HFFc6 (cell line): Measurements from ENCODE around the gene FOXP1. TPM values are rescaled to one million over a fixed set of nuclear protein-coding genes. Genes with fewer than 3 reads are reported as not detected.

Experiments
- DNase-seq: peaks from one replicate; pipeline ENCODE4 v3.0.0-alpha.2; 2018
- H3K27ac Mint-ChIP-seq: 2 replicates; pipeline ENCODE4 v1.8.0; 2020; ENCODE audit warnings: mild to moderate bottlenecking, mixed read lengths
- H3K27me3 Mint-ChIP-seq: 2 replicates; pipeline ENCODE4 v1.8.0; 2021; ENCODE audit warnings: mild to moderate bottlenecking, moderate library complexity, mixed read lengths; ENCODE audit not compliant: insufficient read depth
- H3K36me3 Mint-ChIP-seq: 2 replicates; pipeline ENCODE4 v1.8.0; 2021; ENCODE audit warnings: low read depth, mixed read lengths
- H3K4me1 Mint-ChIP-seq: 2 replicates; pipeline ENCODE4 v1.8.0; 2020; ENCODE audit warnings: low read depth, mixed read lengths
- H3K4me3 Mint-ChIP-seq: 2 replicates; pipeline ENCODE4 v1.8.0; 2020; ENCODE audit warnings: mild to moderate bottlenecking, moderate library complexity, mixed read lengths
- H3K9me3 Mint-ChIP-seq: 2 replicates; pipeline ENCODE4 v1.8.0; 2020; ENCODE audit warnings: mild to moderate bottlenecking, mixed read lengths
- CTCF ChIP-seq: fragments of 200-600 bp; sonication (generic); IDR thresholded peaks from 2 replicates; pipeline ENCODE4 v1.5.0; 2021; ENCODE audit warnings: antibody characterized with exemption, mild to moderate bottlenecking
- total RNA-seq, 6 experiments: library from RNA; stranded (reverse); fragmentation: NEBNext Ultra II Directional; extraction: Animal tissue kit (Norgen Biotek cat#: 25700); gene quantifications; 2 replicates in 1 of 6; 3 replicates in 5 of 6; pipeline ENCODE4 v1.2.3, GENCODE V29; 2021

The FOXP1 gene
- total RNA-seq, 6 experiments from 2014 or later: 32.2 to 59.3 (median 52.0) TPM

- no peaks in the 10 kb centered on the region for H3K9me3 Mint-ChIP-seq
- peaks cover 4% of the 10 kb centered on the region for H3K36me3 Mint-ChIP-seq
- TF ChIP-seq CTCF: no peak
- H3K27ac Mint-ChIP-seq: no peak overlapping the region
- peaks cover 35% of the 10 kb centered on the region for H3K4me1 Mint-ChIP-seq
- no peaks in the 10 kb centered on the region; the same call in 1 of the 2 replicates for H3K27me3 Mint-ChIP-seq
- no peak for DNase-seq
- H3K4me3 Mint-ChIP-seq: no peak overlapping the region
Measured at GRCh38 chr3:71241981-71242560, 341.5 kb downstream of the FOXP1 start.

GRCh38 chr3:71241246-71241901 lies 342.2 kb downstream of the FOXP1 start:
- peaks cover 28% of the 10 kb centered on the region for H3K4me1 Mint-ChIP-seq
- no peak overlapping the region for H3K4me3 Mint-ChIP-seq
- DNase-seq: no peak
- no peak overlapping the region for H3K27ac Mint-ChIP-seq
- H3K36me3 Mint-ChIP-seq: peaks cover 4% of the 10 kb centered on the region
- no peaks in the 10 kb centered on the region; the same call in 1 of the 2 replicates for H3K27me3 Mint-ChIP-seq
- no peaks in the 10 kb centered on the region for H3K9me3 Mint-ChIP-seq
- no peak for TF ChIP-seq CTCF

GRCh38 chr3:71240034-71240433 lies 343.5 kb downstream of the FOXP1 start:
- peaks cover 15% of the 10 kb centered on the region for H3K4me1 Mint-ChIP-seq
- no peak for DNase-seq
- H3K27ac Mint-ChIP-seq: no peak overlapping the region

GRCh38 chr3:71238355-71238757 lies 345.2 kb downstream of the FOXP1 start:
- no peak for DNase-seq
- no peaks in the 10 kb centered on the region for H3K4me1 Mint-ChIP-seq
- no peak overlapping the region for H3K4me3 Mint-ChIP-seq
- no peaks in the 10 kb centered on the region for H3K27me3 Mint-ChIP-seq
- no peak for TF ChIP-seq CTCF
- no peaks in the 10 kb centered on the region for H3K9me3 Mint-ChIP-seq
- no peak overlapping the region for H3K27ac Mint-ChIP-seq
- H3K36me3 Mint-ChIP-seq: peaks cover 4% of the 10 kb centered on the region

More at GRCh38 chr3:71240034-71240433, 343.5 kb downstream of the FOXP1 start:
- Mint-ChIP-seq H3K27me3 (no peaks in the 10 kb centered on the region), H3K4me3 (no peak overlapping the region), H3K36me3 (peaks cover 4% of the 10 kb centered on the region), H3K9me3 (no peaks in the 10 kb centered on the region)
- TF ChIP-seq CTCF: no peak

GRCh38 chr3:71237672-71238071 lies 345.9 kb downstream of the FOXP1 start:
- no peak overlapping the region for H3K27ac Mint-ChIP-seq
- no peak for TF ChIP-seq CTCF
- H3K9me3 Mint-ChIP-seq: no peaks in the 10 kb centered on the region
- no peak overlapping the region for H3K4me3 Mint-ChIP-seq
- DNase-seq: no peak
- H3K27me3 Mint-ChIP-seq: no peaks in the 10 kb centered on the region
- H3K4me1 Mint-ChIP-seq: no peaks in the 10 kb centered on the region
- H3K36me3 Mint-ChIP-seq: peaks cover 4% of the 10 kb centered on the region
